ENCODE data around the gene TDRD7.
"Not testable (repeated sequence)": the region's sequence is repeated elsewhere in the genome, so short reads cannot be mapped to it uniquely, and the experiment has no call there.

The TDRD7 gene

DNA sequence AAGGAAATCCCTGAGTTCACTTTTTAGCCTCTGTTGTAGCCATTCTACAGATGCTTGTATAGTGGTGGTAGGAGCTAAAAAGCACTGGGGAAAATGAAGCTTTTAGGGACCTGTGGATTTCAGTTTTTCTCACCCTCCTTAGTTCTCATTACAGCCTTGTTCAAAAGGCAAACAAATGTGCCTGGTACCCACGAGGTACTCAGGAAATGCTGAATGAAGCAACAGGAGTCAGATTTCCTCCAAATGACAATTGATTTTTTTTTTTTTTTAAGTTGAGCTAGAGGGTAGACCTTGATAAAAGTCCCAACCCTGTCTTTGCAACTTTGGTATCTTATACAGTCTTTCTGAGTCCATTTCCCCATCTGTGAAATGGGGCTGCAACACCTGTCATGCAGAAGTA lies 68.3 kb downstream of the TDRD7 start:
- Histone ChIP-seq H3K9me3 (ENCODE audit: low read length) (no peaks in the 10 kb centered on the region), H3K27me3 (ENCODE audit: control insufficient read depth in 1 of 2, insufficient read depth in 2 of 2, low read length in 2 of 2) (no peaks in the 10 kb centered on the region), H3K36me3 (ENCODE audit: insufficient read depth, low read length) (peaks cover 12% of the 10 kb centered on the region), H3K27ac (ENCODE audit: low read depth, low read length) (no peak overlapping the region), H3K9ac (ENCODE audit: low read length) (no peak overlapping the region), H3K4me1 (ENCODE audit: insufficient read depth, low read length) (no peaks in the 10 kb centered on the region), H3K4me3 (ENCODE audit: low read depth in 1 of 2, low read length in 2 of 2) (no peak overlapping the region)

DNA sequence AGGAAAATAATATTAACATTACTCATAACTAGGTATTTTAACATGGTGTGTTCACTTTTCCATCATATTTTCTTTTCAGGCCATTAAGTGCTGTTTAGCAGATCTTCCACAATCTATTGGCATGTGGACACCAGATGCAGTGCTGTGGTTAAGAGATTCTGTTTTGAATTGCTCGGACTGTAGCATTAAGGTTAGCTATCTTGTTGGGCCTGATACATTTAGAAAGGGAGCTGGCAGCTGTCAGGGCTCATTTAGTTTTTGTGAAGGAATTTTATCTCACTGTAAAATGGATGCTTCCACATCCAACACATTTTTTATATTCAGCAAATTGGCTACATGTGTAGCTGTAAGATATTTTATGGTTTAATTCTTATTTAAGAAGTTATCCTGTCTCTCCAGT lies 68.9 kb downstream of the TDRD7 start:
- Histone ChIP-seq H3K9me3 (ENCODE audit: low read length) (no peaks in the 10 kb centered on the region), H3K27me3 (ENCODE audit: control insufficient read depth in 1 of 2, insufficient read depth in 2 of 2, low read length in 2 of 2) (no peaks in the 10 kb centered on the region), H3K9ac (ENCODE audit: low read length) (no peak overlapping the region), H3K36me3 (ENCODE audit: insufficient read depth, low read length) (peaks cover 10% of the 10 kb centered on the region), H3K4me1 (ENCODE audit: insufficient read depth, low read length) (no peaks in the 10 kb centered on the region), H3K4me3 (ENCODE audit: low read depth in 1 of 2, low read length in 2 of 2) (no peak overlapping the region), H3K27ac (ENCODE audit: low read depth, low read length) (no peak overlapping the region)

DNA sequence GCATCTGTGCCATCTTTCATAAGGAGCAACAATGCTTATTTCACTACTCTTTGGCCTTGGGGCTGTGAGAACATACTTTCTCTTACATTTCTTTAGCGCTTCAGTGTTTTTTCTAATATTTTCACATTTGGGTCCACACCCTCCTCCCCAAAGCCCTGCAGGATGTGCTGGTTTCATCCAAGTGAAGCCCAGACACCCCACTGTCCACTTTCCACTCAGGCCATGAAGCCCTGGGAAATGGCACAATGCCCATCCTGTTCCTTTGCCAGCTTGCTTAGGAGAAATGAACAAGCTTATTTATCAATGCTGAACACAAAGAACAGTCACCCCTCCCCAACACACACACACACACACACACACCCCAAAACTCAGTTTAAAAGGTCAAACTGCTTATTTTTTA lies 72.2 kb downstream of the TDRD7 start:
- no peaks in the 10 kb centered on the region for H3K4me1 ChIP-seq (ENCODE audit: insufficient read depth, low read length)
- no peak overlapping the region for H3K9ac ChIP-seq (ENCODE audit: low read length)
- H3K36me3 ChIP-seq (ENCODE audit: insufficient read depth, low read length) = peaks cover 15% of the 10 kb centered on the region
- H3K27me3 ChIP-seq (ENCODE audit: control insufficient read depth in 1 of 2, insufficient read depth in 2 of 2, low read length in 2 of 2) = no peaks in the 10 kb centered on the region
- H3K4me3 ChIP-seq (ENCODE audit: low read depth in 1 of 2, low read length in 2 of 2) = no peak overlapping the region
- no peak overlapping the region for H3K27ac ChIP-seq (ENCODE audit: low read depth, low read length)
- no peaks in the 10 kb centered on the region for H3K9me3 ChIP-seq (ENCODE audit: low read length)

- no peak overlapping the region for H3K27ac ChIP-seq (ENCODE audit: low read depth, low read length)
- no peaks in the 10 kb centered on the region for H3K9me3 ChIP-seq (ENCODE audit: low read length)
- peaks cover 15% of the 10 kb centered on the region for H3K36me3 ChIP-seq (ENCODE audit: insufficient read depth, low read length)
- no peak overlapping the region for H3K9ac ChIP-seq (ENCODE audit: low read length)
- H3K4me1 ChIP-seq (ENCODE audit: insufficient read depth, low read length) = peaks cover 10% of the 10 kb centered on the region
- no peaks in the 10 kb centered on the region for H3K27me3 ChIP-seq (ENCODE audit: control insufficient read depth in 1 of 2, insufficient read depth in 2 of 2, low read length in 2 of 2)
- H3K4me3 ChIP-seq (ENCODE audit: low read depth in 1 of 2, low read length in 2 of 2) = no peak overlapping the region
These were observed 75.2 kb downstream of the TDRD7 start for GRCh38 chr9:97487107-97487506.

DNA sequence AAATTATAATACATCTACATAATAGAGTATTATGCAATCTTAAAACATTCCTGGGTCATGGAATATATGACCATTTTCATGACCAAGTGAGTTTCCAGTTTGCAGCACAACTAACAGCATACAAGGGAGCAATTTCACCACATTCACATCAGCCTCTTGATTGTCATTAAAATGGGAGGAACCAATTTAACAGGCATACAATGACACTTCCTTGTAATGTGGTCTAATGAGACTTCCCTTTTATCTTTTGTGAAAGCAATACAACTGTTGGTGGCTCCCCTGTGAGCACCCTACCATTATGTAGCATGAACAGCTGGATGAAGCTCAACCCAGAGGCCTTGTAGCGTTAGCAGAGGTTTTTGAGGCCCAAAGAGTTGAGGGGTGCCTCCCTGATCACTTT lies 76.0 kb downstream of the TDRD7 start:
- H3K27ac ChIP-seq (ENCODE audit: low read depth, low read length) = no peak overlapping the region
- no peak overlapping the region for H3K4me3 ChIP-seq (ENCODE audit: low read depth in 1 of 2, low read length in 2 of 2)
- H3K4me1 ChIP-seq (ENCODE audit: insufficient read depth, low read length) = peaks cover 14% of the 10 kb centered on the region
- no peaks in the 10 kb centered on the region for H3K9me3 ChIP-seq (ENCODE audit: low read length)
- peaks cover 13% of the 10 kb centered on the region for H3K36me3 ChIP-seq (ENCODE audit: insufficient read depth, low read length)
- H3K27me3 ChIP-seq (ENCODE audit: control insufficient read depth in 1 of 2, insufficient read depth in 2 of 2, low read length in 2 of 2) = no peaks in the 10 kb centered on the region
- no peak overlapping the region for H3K9ac ChIP-seq (ENCODE audit: low read length)

GRCh38 chr9:97491216-97491999 lies 79.5 kb downstream of the TDRD7 start:
- Histone ChIP-seq H3K27ac (ENCODE audit: low read depth, low read length) (peak overlapping the region; percentile 66), H3K27me3 (ENCODE audit: control insufficient read depth in 1 of 2, insufficient read depth in 2 of 2, low read length in 2 of 2) (no peaks in the 10 kb centered on the region), H3K36me3 (ENCODE audit: insufficient read depth, low read length) (peaks cover 14% of the 10 kb centered on the region)

GRCh38 chr9:97497558-97498375 lies 85.9 kb downstream of the TDRD7 start:
- not testable (repeated sequence) for H3K27ac ChIP-seq (ENCODE audit: low read depth, low read length); H3K4me3 ChIP-seq (ENCODE audit: low read depth in 1 of 2, low read length in 2 of 2); H3K27me3 ChIP-seq (ENCODE audit: control insufficient read depth in 1 of 2, insufficient read depth in 2 of 2, low read length in 2 of 2)

More at GRCh38 chr9:97491216-97491999, 79.5 kb downstream of the TDRD7 start:
- Histone ChIP-seq H3K9ac (ENCODE audit: low read length) (no peak overlapping the region), H3K4me1 (ENCODE audit: insufficient read depth, low read length) (peaks cover 14% of the 10 kb centered on the region), H3K4me3 (ENCODE audit: low read depth in 1 of 2, low read length in 2 of 2) (peak overlapping the region in 1 of 2 donors; percentile 19), H3K9me3 (ENCODE audit: low read length) (no peaks in the 10 kb centered on the region)

DNA sequence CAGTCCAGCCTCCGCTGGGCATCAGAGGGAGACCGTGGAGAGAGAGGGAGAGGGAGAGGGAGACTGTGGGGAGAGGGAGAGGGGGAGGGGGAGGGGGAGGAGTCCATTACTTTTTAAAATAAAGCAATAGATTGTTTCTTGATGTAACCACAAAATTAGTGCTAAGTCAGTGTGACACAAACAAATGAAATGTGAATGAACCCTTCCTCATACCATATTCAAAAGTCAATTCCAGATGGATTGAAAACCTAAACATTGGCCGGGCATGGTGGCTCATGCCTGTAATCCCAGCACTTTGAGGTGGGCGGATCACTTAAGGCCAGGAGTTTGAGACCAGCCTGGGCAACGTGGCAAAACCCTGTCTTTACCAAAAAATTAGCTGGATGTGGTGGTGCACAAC lies 87.0 kb downstream of the TDRD7 start:
- H3K9ac ChIP-seq (ENCODE audit: low read length); H3K36me3 ChIP-seq (ENCODE audit: insufficient read depth, low read length); H3K27me3 ChIP-seq (ENCODE audit: control insufficient read depth in 1 of 2, insufficient read depth in 2 of 2, low read length in 2 of 2); H3K27ac ChIP-seq (ENCODE audit: low read depth, low read length); H3K9me3 ChIP-seq (ENCODE audit: low read length); H3K4me3 ChIP-seq (ENCODE audit: low read depth in 1 of 2, low read length in 2 of 2): not testable (repeated sequence)
- H3K4me1 ChIP-seq (ENCODE audit: insufficient read depth, low read length) = peaks cover 16% of the 10 kb centered on the region

More at GRCh38 chr9:97497558-97498375, 85.9 kb downstream of the TDRD7 start:
- not testable (repeated sequence) for H3K9me3 ChIP-seq (ENCODE audit: low read length); H3K9ac ChIP-seq (ENCODE audit: low read length); H3K4me1 ChIP-seq (ENCODE audit: insufficient read depth, low read length); H3K36me3 ChIP-seq (ENCODE audit: insufficient read depth, low read length)

DNA sequence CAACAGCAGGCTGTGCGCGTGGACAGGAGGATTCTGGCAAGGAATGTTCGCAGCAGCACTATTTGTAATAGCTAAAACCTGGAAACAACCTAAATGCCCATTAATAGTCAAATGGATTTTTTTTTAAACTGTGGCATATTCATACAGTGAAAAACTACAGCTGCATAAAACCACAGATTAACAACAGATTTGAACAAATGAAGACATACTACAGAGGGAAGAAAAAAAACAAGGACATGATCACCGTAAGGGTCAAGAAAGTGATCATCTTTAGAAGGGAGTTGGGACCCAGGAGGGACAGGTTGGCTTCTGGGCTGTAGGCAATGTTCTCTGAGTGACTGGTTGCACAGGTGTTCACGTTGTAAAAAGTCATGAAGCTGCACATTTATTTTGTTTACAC lies 88.4 kb downstream of the TDRD7 start:
- no peak overlapping the region for H3K9ac ChIP-seq (ENCODE audit: low read length)
- H3K4me1 ChIP-seq (ENCODE audit: insufficient read depth, low read length) = peaks cover 30% of the 10 kb centered on the region
- no peaks in the 10 kb centered on the region for H3K9me3 ChIP-seq (ENCODE audit: low read length)
- no peak overlapping the region for H3K27ac ChIP-seq (ENCODE audit: low read depth, low read length)
- peaks cover 6% of the 10 kb centered on the region for H3K36me3 ChIP-seq (ENCODE audit: insufficient read depth, low read length)
- peaks cover 0 to 7% of the 10 kb centered on the region in 2 donors for H3K27me3 ChIP-seq (ENCODE audit: control insufficient read depth in 1 of 2, insufficient read depth in 2 of 2, low read length in 2 of 2)
- H3K4me3 ChIP-seq (ENCODE audit: low read depth in 1 of 2, low read length in 2 of 2) = no peak overlapping the region

GRCh38 chr9:97500765-97501176 lies 88.9 kb downstream of the TDRD7 start:
- peak overlapping the region; percentile 39 for H3K9ac ChIP-seq (ENCODE audit: low read length)
- H3K4me1 ChIP-seq (ENCODE audit: insufficient read depth, low read length) = peaks cover 35% of the 10 kb centered on the region
- H3K36me3 ChIP-seq (ENCODE audit: insufficient read depth, low read length) = peaks cover 6% of the 10 kb centered on the region
- H3K4me3 ChIP-seq (ENCODE audit: low read depth in 1 of 2, low read length in 2 of 2) = peak overlapping the region; percentile 40 to 58
- no peaks in the 10 kb centered on the region for H3K9me3 ChIP-seq (ENCODE audit: low read length)
- H3K27me3 ChIP-seq (ENCODE audit: control insufficient read depth in 1 of 2, insufficient read depth in 2 of 2, low read length in 2 of 2) = peaks cover 0 to 7% of the 10 kb centered on the region in 2 donors
- no peak overlapping the region for H3K27ac ChIP-seq (ENCODE audit: low read depth, low read length)

DNA sequence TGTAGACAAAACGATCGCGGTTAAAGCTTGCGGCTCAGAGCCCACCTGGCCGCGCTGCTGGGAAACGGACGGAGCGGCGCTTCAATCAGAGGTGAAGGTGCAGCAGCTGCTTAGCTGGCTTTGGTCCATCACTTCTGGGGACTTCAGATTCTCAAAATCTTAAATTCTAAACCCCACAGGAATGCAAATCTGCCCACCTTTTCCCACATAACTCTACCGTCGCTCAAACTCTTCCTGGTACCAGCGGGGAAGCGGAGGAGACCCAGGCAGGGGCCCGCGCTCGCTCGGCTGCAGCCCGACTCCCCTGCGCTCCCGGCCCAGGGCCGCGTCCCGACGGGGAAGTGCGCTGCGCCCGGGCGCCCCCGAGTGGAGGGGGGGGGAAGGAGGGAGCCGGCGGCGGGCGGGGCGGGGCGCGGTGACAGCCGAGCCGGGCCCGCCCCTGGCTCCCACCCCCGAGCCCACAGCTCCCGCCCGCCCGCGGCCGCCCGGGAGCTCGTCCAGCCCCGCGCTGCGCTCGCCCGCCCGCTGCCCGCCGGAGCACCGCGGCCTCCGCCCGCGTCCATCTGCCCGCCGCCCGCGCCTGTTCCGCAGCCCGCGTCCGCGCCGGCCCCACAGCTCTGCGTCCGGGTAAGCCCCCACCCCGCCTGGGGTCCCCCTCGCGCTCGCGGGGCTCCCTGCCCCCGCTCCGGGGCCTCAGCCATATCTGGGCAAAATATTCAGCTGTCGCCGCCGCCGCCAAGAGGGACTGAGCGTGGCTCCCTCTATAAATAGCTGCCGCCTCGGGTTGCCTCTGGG lies 89.5 kb downstream of the TDRD7 start, which contains the start of gene TMOD1:
Gene TMOD1, plus strand, starts transcription at position 490 of the 795 bp plus-strand sequence. CDS start 22,523 bp downstream, outside the sequence.
- Histone ChIP-seq H3K36me3 (ENCODE audit: insufficient read depth, low read length) (peaks cover 2% of the 10 kb centered on the region), H3K4me3 (ENCODE audit: low read depth in 1 of 2, low read length in 2 of 2) (peak within 1 kb of the TSS; percentile 67 to 81), H3K27me3 (ENCODE audit: control insufficient read depth in 1 of 2, insufficient read depth in 2 of 2, low read length in 2 of 2) (peaks cover 0 to 7% of the 10 kb centered on the region in 2 donors), H3K27ac (ENCODE audit: low read depth, low read length) (peak within 1 kb of the TSS; percentile 77), H3K4me1 (ENCODE audit: insufficient read depth, low read length) (peaks cover 35% of the 10 kb centered on the region), H3K9me3 (ENCODE audit: low read length) (no peaks in the 10 kb centered on the region), H3K9ac (ENCODE audit: low read length) (peak within 1 kb of the TSS; percentile 65)

Measured in muscle layer of colon (tissue), 2 donors.